ENCODE data around the gene FOXD4L1.
"Not testable (repeated sequence)": the region's sequence is repeated elsewhere in the genome, so short reads cannot be mapped to it uniquely, and the experiment has no call there.

The FOXD4L1 gene

GRCh38 chr2:113498365-113498764 lies at the start of gene FOXD4L1:
Gene FOXD4L1 (plus strand): TSS chr2:113498665. CDS start chr2:113499257, 592 bp downstream.
- not testable (repeated sequence) for DNase-seq (ENCODE audit: low spot score)

GRCh38 chr2:113465770-113466169 lies 32.7 kb upstream of the FOXD4L1 start:
- DNase-seq (ENCODE audit: low spot score), result not testable (repeated sequence)

GRCh38 chr2:113476688-113477368 lies 21.6 kb upstream of the FOXD4L1 start:
- not testable (repeated sequence) for DNase-seq (ENCODE audit: low spot score)

- DNase-seq (ENCODE audit: low spot score), result not testable (repeated sequence)
Measured at GRCh38 chr2:113496527-113496926, 1.9 kb upstream of the FOXD4L1 start.

- DNase-seq (ENCODE audit: low spot score), result not testable (repeated sequence)
Measured at GRCh38 chr2:113499019-113499885, 787 bp downstream of the FOXD4L1 start.

- DNase-seq (ENCODE audit: low spot score), result not testable (repeated sequence)
Measured at GRCh38 chr2:113499886-113500722, 1.6 kb downstream of the FOXD4L1 start.

GRCh38 chr2:113500723-113501038 lies 2.2 kb downstream of the FOXD4L1 start:
- DNase-seq (ENCODE audit: low spot score), result not testable (repeated sequence)

GRCh38 chr2:113502216-113503093 lies 4.0 kb downstream of the FOXD4L1 start:
- not testable (repeated sequence) for DNase-seq (ENCODE audit: low spot score)

- DNase-seq (ENCODE audit: low spot score), result not testable (repeated sequence)
Measured at GRCh38 chr2:113503094-113504042, 4.9 kb downstream of the FOXD4L1 start.

GRCh38 chr2:113504081-113504480 lies 5.6 kb downstream of the FOXD4L1 start:
- not testable (repeated sequence) for DNase-seq (ENCODE audit: low spot score)

GRCh38 chr2:113507394-113508140 lies 9.1 kb downstream of the FOXD4L1 start:
- DNase-seq (ENCODE audit: low spot score), result not testable (repeated sequence)

- not testable (repeated sequence) for DNase-seq (ENCODE audit: low spot score)
Measured at GRCh38 chr2:113508187-113508586, 9.7 kb downstream of the FOXD4L1 start.

GRCh38 chr2:113510913-113511312 lies 12.4 kb downstream of the FOXD4L1 start:
- not testable (repeated sequence) for DNase-seq (ENCODE audit: low spot score)

GRCh38 chr2:113511859-113512258 lies 13.4 kb downstream of the FOXD4L1 start:
- DNase-seq (ENCODE audit: low spot score), result not testable (repeated sequence)

- not testable (repeated sequence) for DNase-seq (ENCODE audit: low spot score)
Measured at GRCh38 chr2:113515457-113515856, 17.0 kb downstream of the FOXD4L1 start.

GRCh38 chr2:113515995-113516394 lies 17.5 kb downstream of the FOXD4L1 start:
- not testable (repeated sequence) for DNase-seq (ENCODE audit: low spot score)

- not testable (repeated sequence) for DNase-seq (ENCODE audit: low spot score)
Measured at GRCh38 chr2:113517025-113517424, 18.6 kb downstream of the FOXD4L1 start.

- not testable (repeated sequence) for DNase-seq (ENCODE audit: low spot score)
Measured at GRCh38 chr2:113520837-113521236, 22.4 kb downstream of the FOXD4L1 start.

GRCh38 chr2:113521492-113521891 lies 23.0 kb downstream of the FOXD4L1 start:
- DNase-seq (ENCODE audit: low spot score), result not testable (repeated sequence)

Data from AG08395 (cell line).